NCI-H1436 treated with DMSO at 0.1 percent for 48 hours (cell line): ENCODE results near the gene SHISAL2B.
"Not testable (repeated sequence)": the region's sequence is repeated elsewhere in the genome, so short reads cannot be mapped to it uniquely, and the experiment has no call there.

Source experiments
- DNase-seq: peaks from one replicate; lab custom pipeline; 2025; lab: John Stamatoyannopoulos, UW

Gene SHISAL2B

DNA sequence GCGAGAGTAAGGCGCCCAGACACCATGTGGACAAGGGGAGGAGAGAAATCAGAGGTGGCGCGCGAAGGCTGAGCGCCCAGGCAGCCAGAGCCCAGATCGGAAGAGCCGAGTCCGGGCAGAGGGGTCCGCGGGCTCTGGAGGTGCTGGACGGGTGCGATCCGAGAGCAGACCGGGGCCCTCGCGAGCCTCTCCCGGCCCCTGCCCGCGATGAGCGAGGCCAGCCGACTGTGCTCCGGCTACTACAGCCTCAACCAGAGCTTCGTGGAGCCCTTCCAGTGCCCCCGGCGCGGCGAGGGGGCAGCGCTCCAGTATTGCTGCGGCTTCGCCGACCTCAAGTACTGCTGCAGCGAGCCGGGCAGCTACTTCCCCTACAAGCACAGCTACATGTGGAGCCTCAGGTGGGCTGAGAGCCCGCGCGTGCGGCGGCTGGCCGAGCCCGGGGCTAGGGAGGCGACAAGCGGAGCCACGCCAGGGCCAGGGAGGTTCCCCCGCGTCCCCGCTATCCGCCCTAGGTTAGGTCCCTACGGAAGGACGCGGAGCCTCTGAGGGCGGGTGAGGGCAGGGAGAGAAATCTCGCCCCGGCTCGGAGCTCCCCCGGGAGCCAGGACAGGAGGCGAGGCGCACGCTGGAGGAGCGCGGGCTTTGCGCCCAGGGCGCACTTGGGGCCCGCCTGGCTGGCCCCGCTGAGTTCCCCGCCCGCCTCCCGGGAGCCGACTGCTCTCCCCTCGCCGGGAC, at the start of gene SHISAL2B:
Gene SHISAL2B, plus strand, starts transcription at position 87 of the 735 bp plus-strand sequence. Its CDS starts 121 bp downstream, at position 208.
- DNase-seq, result no peak

DNA sequence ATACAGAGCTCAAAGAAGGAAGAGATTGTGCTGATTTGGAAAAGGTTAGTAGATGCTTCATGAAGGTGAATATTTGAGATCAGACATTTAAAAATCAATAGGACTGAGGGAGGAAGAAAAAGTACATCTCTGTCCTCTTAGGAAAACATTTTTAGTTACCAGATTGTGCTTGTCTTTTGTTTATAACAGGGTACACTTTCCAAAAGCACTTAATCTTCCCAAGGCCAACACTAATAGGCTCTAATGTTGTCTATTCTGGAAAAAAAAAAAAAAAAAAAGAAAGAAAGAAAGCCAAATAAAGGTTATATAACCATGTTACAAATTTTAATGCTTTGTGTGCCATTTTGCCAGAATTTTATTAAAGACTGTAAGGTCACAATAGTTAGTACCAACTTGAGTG, 45.5 kb upstream of the SHISAL2B start:
- DNase-seq, result no peak

DNA sequence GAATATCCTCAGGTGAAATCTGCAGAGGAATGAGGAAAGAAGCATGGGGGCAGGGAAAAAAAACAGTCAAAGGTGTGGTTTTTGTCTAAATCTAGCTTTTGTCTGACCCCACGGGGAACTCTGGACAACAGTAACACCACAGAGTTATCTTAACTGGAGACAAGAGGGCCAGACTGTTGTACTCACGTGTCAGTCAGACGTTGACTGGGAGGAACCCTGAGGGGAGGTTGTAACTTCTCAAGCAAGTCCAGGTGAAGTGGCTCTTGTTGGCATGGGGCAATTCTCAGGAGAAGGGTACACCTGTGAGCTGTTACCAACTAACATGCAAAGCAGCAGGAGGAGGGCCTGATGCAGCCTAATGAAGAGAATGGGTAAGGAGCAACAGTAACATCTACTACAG, 44.1 kb upstream of the SHISAL2B start:
- no peak for DNase-seq

- no peak for DNase-seq
These were observed 40.8 kb upstream of the SHISAL2B start for GRCh38 chr5:64649512-64649911.

- DNase-seq, result no peak
These were observed 36.3 kb upstream of the SHISAL2B start for GRCh38 chr5:64653766-64654560.

- DNase-seq, result no peak
These were observed 35.8 kb upstream of the SHISAL2B start for GRCh38 chr5:64654561-64654938.

- no peak for DNase-seq
These were observed 34.7 kb upstream of the SHISAL2B start for GRCh38 chr5:64655596-64655995.

- no peak for DNase-seq
These were observed 31.0 kb upstream of the SHISAL2B start for GRCh38 chr5:64659289-64659688.

DNA sequence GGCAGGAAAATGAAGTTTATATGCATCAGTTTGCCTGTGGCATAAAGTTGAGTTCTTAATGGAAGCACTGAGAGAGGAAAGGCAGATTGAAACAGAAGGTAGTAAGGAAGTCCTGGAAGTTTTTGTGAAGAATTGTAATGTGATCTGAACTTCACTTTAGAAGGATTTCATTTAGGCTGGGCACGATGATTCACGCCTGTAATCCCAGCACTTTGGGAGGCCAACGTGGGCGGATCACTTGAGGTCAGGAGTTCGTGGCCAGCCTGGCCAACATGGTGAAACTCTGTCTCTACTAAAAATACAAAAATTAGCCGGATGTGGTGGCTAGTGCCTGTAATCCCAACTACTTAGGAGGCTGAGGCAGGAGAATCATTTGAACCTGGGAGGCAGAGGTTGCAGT, 27.1 kb upstream of the SHISAL2B start:
- DNase-seq, result not testable (repeated sequence)

- DNase-seq, result no peak
These were observed 25.1 kb upstream of the SHISAL2B start for GRCh38 chr5:64665243-64665642.

DNA sequence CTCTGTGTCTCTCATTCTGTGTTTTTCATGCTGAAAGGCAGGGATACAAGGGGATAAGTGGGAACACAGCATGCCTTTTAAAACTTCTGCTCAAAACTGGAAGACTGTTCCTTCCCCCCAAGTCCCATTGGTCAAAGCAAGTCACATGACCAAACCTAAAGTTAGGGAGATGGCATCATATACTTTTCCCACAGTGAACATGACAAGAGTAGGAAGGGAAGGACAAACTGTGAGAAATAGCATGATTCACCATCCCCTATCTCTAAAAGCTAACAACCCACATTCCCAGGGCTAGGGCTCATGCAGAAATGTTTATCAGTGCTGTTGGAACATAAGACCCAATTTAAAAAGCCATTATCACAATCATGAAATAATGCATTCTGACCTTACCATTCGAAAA, 24.2 kb upstream of the SHISAL2B start:
- no peak for DNase-seq

GRCh38 chr5:64667068-64667467, 23.2 kb upstream of the SHISAL2B start:
- no peak for DNase-seq

DNA sequence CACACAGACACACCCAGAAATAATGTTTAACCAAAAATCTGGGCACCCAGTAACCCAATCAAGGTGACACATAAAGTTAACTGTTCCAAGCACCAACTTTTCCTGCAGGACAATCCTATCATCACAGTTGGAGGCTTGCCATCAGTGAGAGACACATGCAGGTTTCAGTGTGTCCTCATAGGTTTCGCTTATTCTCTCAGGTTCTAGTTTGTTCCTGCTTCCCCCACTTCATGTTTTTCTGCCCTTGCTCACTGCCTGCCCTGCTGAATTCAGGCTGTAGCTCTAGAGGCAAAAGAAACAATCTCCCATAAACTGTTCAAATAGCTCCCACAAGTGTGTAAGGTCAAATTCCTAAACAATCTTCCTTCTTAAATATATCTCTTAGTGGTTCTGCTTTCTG, 20.0 kb upstream of the SHISAL2B start:
- no peak for DNase-seq

GRCh38 chr5:64671678-64672077, 18.6 kb upstream of the SHISAL2B start:
- no peak for DNase-seq

DNA sequence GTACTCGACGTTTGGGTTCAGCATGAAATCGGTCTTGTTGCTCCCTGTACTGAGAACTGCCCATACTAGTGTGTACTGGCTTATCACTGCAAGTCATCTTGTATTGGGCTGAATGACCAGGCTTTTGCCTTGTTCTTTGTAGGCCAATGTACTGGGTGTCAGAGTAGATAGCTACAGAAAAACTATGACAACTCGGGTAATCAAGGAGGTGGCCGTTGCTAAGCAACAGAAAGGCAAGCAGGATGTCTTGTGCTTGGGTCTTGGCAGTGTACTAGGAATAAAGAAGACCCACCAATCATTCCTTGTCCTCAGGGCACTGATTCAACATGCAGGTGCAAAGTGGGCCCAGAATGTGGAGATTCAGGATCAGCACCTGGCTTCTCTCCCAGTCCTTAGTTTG, 11.9 kb upstream of the SHISAL2B start:
- no peak for DNase-seq

- no peak for DNase-seq
These were observed 10.0 kb upstream of the SHISAL2B start for GRCh38 chr5:64680289-64680688.

GRCh38 chr5:64682608-64683007, 7.7 kb upstream of the SHISAL2B start:
- no peak for DNase-seq

GRCh38 chr5:64685866-64686265, 4.4 kb upstream of the SHISAL2B start:
- no peak for DNase-seq

DNA sequence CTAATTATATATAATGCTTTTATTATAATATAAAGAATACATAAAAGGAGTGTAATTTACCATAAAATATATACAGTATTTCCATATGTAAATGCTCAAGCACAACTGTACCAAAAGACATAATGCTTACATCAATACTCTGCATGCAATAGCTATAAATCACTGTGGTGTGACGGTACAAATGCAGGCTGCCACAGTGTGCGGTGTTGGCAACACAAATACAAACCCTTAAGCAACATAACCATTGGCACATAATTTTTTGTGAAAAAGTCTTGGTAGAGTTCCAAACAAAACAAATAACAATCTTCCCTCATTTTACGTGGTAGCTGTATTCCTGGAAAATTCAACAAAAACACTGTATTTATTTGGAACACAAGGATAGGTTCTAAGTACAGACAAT, 1.9 kb upstream of the SHISAL2B start:
- no peak for DNase-seq

DNA sequence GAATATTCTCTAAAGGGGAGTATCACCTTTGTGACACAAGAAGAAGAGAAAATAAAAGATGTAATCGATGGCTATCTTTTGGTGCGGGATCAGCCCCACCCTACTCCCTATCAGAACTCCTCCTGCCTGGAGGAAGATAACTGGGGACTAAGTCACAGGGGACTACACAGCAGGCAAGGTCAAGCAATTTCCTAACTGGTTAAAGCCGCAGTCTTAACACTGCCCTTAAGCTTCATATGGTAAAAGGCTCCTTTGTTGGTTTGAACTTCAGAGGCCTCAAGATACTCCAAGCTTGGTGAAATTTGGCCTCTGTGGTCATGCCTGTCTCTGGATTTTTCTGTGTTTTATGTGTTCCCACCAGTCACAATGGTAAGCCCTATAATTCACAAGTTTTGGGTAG, 1.3 kb upstream of the SHISAL2B start:
- DNase-seq, result no peak

- no peak for DNase-seq
These were observed 243 bp upstream of the SHISAL2B start for GRCh38 chr5:64690104-64690416.

DNA sequence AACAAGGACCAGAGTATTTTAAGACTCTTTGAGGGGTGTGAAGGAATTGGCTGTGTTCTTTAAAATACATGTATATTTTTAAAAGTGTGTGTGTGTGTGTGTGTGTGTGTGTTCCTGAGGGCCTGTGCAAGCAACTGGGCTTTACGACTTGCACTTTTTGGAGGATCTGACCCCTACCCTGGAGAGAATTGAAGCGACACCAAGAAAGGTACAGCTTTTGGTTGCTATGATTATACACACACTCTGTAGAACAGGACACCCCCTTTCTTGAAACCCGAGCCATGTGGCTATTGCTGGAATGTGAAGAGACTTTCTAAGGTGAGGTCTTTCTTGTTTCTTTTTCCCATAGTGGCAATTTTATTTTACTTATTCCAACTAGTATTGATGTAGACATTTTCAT, 988 bp downstream of the SHISAL2B start:
- no peak for DNase-seq

DNA sequence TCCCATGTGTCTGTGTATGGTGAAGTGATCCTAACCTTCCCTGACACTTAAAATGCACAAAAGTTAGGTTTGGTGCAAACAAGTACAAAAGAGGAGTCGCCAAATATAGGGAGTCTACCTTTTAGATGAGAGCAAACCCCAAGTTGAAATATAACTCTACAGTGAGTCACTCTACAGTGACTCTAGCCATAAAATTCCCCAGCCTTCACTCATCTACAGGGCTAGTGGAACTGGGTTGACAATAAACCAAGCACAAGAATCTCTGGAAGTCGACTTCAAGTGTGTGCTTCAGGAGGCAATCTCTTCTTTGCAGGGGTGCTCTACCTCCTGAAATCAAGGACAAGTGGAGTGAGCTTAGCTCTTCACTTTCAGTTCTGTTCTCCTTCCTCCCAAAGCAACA, 3.3 kb downstream of the SHISAL2B start:
- no peak for DNase-seq

GRCh38 chr5:64696414-64696813, 6.1 kb downstream of the SHISAL2B start:
- DNase-seq, result not testable (repeated sequence)
